ENCODE data around the gene RELL1.

RELL1 gene

DNA sequence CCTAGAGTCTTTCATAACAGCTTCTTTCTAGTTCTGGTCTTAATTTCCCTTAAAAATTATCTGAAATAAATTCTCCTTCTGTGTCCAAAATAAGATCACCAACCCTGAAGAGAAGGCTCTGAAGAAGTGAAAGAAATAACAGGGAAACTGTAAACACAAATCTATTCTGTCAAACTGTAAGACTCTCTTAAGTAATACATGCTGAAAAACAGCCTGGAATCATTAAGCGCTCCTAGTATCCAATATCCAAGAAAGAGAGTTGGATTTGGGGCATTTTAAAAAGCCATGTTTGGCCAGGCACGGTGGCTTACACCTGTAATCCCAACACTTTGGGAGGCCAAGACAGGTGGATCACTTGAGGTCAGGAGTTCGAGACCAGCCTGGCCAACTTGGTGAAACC is 53.3 kb downstream of the RELL1 start:
- TF ChIP-seq, protein P1, sequence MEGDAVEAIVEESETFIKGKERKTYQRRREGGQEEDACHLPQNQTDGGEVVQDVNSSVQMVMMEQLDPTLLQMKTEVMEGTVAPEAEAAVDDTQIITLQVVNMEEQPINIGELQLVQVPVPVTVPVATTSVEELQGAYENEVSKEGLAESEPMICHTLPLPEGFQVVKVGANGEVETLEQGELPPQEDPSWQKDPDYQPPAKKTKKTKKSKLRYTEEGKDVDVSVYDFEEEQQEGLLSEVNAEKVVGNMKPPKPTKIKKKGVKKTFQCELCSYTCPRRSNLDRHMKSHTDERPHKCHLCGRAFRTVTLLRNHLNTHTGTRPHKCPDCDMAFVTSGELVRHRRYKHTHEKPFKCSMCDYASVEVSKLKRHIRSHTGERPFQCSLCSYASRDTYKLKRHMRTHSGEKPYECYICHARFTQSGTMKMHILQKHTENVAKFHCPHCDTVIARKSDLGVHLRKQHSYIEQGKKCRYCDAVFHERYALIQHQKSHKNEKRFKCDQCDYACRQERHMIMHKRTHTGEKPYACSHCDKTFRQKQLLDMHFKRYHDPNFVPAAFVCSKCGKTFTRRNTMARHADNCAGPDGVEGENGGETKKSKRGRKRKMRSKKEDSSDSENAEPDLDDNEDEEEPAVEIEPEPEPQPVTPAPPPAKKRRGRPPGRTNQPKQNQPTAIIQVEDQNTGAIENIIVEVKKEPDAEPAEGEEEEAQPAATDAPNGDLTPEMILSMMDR (conservative IDR thresholded peaks at IDR 0.05), result no peak
- no peak for TF ChIP-seq ZFX (IDR thresholded peaks at IDR 0.05)
- no peak overlapping the region for H3K27ac ChIP-seq

DNA sequence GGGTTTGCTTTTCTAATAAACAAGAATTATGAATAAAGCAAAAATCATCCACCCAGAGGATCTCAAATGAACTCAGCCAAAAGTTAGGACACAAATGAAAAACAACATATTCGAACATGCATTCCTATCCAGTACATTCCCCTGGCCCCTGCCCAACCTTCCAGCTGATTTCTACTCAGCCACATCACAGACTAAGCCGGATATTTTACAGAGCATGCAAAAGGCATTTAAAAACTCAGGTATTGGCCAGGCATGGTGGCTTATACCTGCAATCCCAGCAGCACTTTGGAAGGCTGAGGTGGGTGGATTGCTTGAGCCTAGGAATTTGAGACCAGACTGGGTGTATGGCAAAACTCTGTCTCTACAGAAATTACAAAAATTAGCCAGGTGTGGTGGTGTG is 54.6 kb downstream of the RELL1 start:
- no peak overlapping the region for H3K27ac ChIP-seq
- TF ChIP-seq, protein P1 (conservative IDR thresholded peaks at IDR 0.05), result no peak
- TF ChIP-seq ZFX (IDR thresholded peaks at IDR 0.05), result no peak

DNA sequence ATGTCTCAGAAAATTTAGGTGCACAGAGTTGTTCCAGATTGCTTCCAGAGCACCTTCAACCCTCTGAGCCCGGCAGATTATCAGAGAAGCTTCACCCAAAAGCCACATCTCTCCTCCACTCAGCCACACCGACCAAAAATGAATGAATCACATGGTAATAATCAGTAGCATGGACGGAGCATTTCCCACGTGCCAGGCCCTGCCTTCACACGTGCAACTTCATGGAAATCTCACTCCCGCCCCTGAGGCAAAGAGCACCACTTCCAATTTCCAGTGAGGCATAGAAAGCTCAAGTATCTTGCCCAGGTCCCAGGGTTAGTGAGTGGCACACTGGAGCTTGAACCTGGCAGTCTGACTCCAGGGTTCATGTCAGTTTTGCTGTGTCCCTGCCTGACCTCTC is 56.5 kb downstream of the RELL1 start:
- TF ChIP-seq ZFX (IDR thresholded peaks at IDR 0.05), result no peak
- TF ChIP-seq, protein P1 (conservative IDR thresholded peaks at IDR 0.05), result no peak
- no peak overlapping the region for H3K27ac ChIP-seq

DNA sequence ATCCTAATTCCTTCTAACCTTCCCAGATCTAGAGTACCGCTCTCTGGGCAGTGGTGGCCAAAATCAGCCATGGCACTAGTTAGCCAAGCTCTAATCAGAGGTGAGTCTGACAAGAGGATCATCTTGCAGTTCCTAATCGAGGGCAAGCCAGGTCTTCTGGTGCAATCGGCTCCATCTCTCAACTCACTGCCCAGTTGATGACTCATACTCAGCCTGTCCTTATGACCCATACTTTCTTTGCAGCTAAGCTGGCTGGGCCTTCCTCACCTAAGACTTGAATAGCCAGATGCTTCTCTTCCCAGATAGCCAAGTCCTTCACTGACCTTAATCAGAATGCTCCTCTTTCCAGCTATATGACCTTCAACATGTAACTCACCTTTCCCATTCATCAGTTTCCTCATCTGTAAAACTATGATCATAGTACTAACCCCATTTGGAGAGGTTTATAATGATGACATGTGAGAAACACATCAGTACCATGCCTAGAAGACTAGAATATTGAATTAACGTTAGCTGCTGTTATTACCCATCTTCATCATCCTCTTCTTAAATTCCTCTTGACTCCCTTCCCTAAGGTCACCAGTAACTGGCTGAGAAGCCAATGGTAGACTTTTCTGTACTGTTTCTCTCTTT is 57.1 kb downstream of the RELL1 start:
- TF ChIP-seq, protein P1 (conservative IDR thresholded peaks at IDR 0.05), result no peak
- TF ChIP-seq ZFX (IDR thresholded peaks at IDR 0.05), result no peak

DNA sequence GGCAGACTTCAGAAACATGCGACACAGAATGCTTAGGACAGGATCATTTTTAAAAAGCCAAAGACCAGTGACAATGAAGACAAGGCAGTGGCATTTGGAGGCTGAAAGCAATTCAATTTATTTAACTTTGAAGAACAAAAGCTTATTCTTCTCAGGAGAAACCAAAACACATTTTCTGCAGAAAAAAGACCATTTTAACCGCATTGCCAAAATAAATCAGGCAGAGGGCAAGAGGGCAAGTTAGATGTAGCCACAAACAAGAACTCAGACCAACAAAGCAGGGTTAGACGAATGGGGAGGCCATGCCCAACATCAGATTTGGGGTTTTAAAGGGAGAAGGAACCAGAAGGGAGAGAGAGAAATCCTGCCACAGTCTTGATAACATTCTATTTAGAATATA is 58.9 kb downstream of the RELL1 start:
- TF ChIP-seq ZFX (IDR thresholded peaks at IDR 0.05), result no peak
- TF ChIP-seq, protein P1 (conservative IDR thresholded peaks at IDR 0.05), result no peak
- H3K27ac ChIP-seq, result no peak overlapping the region

More for the DNA sequence above, 57.1 kb downstream of the RELL1 start:
- no peak overlapping the region for H3K27ac ChIP-seq

DNA sequence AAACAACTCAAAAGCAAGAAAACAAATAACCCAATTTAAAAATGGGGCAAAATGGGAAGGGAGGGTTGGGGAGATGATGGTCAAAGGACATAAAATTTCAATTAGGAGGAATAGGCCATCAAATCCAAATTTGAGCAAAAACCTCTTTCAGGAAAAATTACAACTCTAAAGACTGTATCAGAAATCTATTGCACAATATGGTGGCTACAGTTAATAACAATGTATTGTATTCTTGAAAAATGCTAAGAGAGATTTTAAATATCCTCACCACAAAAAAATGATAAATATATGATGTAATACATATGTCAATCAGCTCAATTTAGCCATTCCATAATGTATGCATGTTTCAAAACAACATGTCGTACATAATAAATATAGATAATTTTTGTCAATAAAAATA is 60.7 kb downstream of the RELL1 start:
- TF ChIP-seq, protein P1 (conservative IDR thresholded peaks at IDR 0.05), result no peak
- H3K27ac ChIP-seq, result no peak overlapping the region

DNA sequence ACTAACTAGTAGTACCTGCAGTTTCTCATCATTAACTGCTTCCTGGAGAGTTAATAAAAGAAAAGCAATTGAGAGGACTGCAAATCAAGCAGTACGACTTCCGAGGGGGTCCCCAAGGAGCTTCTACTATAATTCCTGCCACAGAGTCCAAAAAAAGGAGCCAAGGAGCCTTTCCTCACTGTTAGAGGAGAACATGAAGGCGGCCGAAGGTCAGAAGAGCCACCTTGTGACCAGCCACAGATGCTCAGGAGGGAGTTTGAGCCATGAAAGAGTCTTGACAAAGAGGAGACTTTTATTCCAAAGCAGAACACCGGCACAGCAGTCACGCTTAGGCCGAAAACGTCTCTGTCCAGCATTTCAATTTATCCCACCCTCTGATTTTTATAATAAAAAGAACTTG is 62.2 kb downstream of the RELL1 start:
- TF ChIP-seq ZFX (IDR thresholded peaks at IDR 0.05), result no peak

DNA sequence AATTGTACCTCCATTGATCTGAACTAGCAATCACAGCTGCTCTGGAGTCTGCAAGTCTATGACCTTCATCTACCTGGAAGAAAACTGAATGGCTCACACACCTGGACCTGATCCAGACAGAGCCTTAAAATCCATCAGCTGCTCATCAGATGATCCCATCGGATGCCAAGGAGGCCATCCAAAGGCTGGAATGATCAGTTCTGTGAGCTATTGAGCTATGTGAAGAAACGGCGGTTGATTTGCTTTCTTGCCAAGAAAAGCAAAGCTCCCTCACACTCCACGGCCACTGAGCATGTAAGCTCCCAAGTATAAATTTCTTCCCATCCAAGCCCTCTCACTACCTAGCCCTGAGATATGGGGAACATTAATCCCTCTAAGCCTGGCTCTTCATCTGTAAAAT is 63.1 kb downstream of the RELL1 start:
- no peak overlapping the region for H3K27ac ChIP-seq
- TF ChIP-seq, protein P1 (conservative IDR thresholded peaks at IDR 0.05), result no peak
- no peak for TF ChIP-seq ZFX (IDR thresholded peaks at IDR 0.05)

More for the DNA sequence above, 62.2 kb downstream of the RELL1 start:
- no peak overlapping the region for H3K27ac ChIP-seq
